NCI-H2227 (cell line): ENCODE data around the gene YARS1.
A peak's percentile ranks its signal among the peaks of the same experiment; 100 is the strongest.

ENCODE experiments used
- DNase-seq: peaks from one replicate; lab custom pipeline; 2025; ENCODE audit not compliant: unreplicated experiment; lab: John Stamatoyannopoulos, UW

Gene YARS1

GRCh38 chr1:32748348-32748747 is 68.8 kb downstream of the YARS1 start:
- no peak for DNase-seq

DNA sequence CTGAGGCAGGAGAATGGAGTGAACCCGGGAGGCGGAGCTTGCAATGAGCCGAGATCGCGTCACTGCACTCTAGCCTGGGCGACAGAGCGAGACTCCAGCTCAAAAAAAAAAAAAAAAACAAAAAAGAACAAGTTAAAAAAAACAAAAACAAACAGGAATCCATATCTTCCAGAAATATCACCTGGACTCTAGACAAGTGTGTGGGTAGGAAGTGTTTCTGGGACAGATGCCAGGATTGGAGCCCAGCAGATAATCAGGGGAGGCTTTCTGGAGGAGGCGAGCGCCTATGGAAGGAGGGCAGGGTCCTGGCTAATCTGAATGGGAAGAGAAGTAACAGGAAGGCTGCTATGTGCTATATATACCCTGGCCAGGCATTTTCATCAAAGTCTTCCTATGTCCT is 71.0 kb downstream of the YARS1 start:
- DNase-seq, result no peak

DNA sequence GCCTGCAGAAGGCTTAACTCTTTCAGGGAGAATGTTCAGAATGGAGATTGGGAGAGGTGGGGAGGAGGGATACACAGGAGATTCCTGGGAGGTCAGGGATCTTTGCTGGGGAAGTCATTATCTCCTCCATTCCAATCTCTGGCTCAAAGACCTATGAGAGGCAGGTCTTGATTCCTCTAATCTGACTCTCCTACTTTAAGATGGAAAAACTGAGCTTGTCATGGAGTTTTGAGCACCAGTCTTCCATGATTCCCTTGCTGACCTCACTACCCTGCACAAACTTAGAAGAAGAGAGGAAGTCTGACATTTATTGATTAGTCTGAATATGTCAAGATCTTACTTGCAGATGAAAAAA is 73.1 kb downstream of the YARS1 start:
- DNase-seq, result no peak

DNA sequence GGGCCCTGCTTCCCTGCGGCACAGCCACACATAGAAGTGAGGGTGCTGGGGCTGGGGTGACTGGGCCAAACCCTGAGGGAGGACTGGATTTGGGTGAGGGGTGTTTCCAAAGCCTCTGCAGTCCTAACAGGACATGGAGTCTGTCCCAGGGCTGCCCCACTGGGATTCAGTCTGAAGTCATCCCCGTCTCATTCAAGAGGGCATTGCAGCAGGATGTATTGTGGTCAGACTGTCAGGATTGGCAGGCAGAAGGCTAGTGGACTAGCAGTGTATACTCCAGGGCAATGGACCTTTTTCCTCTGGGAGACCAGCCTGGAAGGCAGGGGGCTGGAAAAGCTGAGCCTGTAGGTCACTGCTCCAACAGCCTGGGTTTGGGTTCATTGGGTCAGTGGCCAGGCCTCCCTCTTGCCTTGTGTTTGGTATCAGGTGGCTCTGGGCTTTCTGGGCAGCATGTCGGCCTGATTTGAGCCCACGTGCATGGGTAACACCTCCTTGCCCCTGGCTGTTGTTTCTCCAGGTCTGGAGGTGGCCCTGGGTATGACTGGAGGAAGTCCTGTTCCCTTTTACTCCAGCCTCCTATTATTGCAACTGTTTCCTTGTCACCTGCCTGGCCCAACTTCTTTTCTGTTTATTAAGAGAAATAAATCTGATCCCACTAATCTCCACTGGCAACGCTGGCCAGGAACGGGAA is 73.6 kb downstream of the YARS1 start:
- no peak for DNase-seq

DNA sequence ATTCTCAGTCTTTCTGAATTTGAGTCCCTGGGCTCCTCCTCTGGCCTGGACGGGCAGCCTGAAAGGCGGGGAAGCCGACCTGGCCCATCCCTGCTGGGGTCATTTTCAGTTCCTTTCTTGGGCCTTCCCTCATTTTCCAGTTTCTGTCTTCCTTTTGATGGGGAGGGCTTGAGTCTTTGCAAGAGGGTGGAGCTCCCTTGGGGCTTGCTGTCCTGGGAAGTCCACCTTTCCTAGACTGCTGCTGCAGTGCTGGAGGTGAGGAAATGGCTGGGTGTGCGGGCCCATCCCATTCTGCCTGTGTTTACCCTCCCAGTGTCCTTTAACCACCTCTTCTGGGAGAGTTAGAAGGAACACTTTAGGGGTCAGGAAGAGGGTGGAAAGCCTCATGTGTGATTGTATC is 74.2 kb downstream of the YARS1 start:
- DNase-seq, result no peak

- no peak for DNase-seq
Observed at GRCh38 chr1:32742199-32742947, 74.8 kb downstream of the YARS1 start.

GRCh38 chr1:32741413-32742198 is 75.6 kb downstream of the YARS1 start:
- peak; percentile 43 for DNase-seq

GRCh38 chr1:32741059-32741412 is 76.1 kb downstream of the YARS1 start:
- no peak for DNase-seq

DNA sequence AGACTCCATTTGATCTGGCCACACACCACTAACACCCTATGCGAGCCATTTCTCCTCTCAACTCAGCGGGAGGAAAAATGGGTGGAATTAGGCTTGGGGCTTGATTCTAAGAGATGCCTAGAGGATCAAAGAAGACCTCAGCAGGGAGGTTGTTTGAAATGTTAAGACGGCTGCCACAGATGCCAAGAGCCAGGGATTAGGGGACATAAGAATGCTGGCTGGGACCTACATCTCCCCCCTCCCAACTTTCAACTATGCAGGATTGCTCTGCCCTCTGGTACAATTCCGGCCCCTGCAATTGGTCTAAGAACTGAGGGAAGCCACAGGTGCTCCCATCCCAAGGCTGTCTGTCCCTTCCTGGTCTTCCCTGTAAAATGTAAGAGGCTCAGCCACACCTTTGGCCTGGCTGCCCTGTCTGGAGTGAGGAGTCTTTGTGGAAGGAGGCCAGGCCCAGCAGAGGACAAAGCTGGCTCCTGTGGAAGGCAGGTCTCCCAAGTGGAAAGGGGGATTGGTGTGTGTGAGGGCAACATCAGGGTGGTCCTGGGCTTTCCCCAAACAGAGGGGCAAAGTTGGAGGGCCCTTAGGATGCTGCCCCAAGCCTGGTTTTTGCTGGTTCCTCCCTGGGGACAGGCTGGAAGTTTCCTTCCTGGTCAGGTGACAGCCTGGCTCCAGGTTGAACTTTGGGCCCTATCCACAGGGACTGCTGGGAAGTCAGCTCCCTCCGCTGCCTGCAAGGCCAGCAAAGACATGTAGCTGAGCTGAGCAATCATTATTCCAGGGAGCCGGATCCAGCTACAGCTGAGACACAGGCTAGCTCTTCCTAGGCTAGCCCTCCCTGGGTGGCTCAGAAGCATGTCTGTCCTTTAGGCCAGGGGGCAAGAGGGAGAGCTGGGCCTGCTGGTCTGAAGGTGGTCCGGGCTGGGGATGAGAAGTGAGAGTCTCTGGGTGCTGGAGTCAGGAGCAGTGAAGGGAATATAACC is 80.1 kb downstream of the YARS1 start:
- DNase-seq, result no peak

DNA sequence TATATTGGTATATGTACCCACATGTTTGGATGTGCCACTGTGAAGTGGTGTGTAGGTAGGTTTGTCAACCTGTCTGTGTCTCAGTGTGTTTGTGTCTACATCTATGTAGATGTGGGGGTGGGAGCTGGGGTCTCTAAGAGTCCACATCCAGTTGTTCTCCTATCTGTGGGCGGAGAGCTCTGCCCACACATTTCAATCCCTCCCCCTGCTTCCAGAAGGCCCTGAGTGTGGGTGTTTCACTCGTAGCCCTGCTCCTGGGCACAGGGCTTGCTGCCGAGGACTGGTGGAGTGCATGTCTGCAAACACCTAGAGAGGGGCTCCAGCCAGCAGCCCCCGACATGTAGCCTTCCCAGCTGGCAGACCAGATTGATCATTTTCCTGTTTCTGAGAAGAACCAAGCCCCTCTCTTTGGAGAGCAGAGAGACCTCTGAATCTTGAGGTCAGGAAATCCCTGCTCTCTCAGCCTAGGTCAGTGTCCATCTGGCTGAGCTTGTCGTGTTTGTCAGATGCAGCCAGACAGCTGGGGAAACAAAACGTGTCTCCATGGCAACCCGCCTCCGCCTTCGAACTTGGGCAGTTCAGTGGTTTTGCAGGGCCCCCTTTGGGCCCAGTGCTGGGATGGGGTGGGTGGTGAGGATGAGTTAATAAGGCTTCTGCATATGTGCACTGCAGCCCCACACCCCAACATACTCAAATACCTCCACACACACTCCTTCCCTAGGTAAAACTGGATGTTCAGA is 83.4 kb downstream of the YARS1 start:
- peak; percentile 36 for DNase-seq

DNA sequence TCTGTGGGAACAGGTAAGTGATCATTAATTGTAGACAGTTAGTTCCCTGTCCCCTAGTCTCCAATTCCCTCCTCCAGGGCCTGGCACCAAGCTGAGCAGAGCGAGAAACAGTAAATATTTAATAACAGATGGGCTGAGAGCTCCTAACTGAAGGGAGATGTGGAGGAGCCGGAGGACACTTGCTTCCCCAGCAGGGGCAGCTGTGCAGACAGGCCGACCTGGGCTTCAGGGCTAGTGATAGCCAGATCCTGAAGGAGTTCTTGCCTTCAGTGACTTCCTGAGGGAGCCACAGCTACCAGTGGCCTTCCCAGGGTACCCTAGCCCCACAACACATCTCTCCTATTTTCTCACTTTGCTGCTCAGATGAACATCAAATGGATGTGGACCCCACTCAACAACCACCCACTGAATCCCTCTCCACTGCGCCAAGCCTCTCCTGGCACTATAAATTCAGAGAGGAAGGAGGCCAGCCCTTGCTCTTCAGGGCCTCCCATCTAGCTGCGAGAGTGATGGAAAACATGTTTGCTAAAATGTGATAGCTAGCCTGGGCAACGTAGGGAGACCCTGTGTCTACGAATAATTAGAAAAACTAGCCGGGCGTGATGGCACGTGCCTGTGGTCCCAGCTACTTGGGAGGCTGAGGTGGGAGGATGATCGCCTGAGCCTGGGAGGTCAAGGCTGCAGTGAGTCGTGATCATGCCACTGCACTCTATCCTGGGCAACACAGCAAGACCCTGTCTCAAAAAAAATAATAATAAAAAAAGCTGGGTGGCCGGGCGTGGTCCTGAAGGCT is 87.7 kb downstream of the YARS1 start:
- no peak for DNase-seq

- DNase-seq, result no peak
Observed at GRCh38 chr1:32728413-32729077, 88.6 kb downstream of the YARS1 start.

GRCh38 chr1:32727876-32728275 is 89.3 kb downstream of the YARS1 start:
- DNase-seq, result no peak

GRCh38 chr1:32725615-32725982 is 91.6 kb downstream of the YARS1 start:
- DNase-seq, result no peak
